Liver (tissue), 3 donors: Measurements from ENCODE around the gene CASP9.

Experiments
- CTCF ChIP-seq: fragments of 150-350 bp; IDR thresholded peaks from 2 replicates; pipeline ENCODE4 v1.5.1; 2017; ENCODE audit warnings: improper control_type of control experiment, low read depth, low read length; ENCODE audit not compliant: missing input control
- FOXA1 ChIP-seq: IDR thresholded peaks from 2 replicates; pipeline ENCODE4 v1.6.1; 2016; ENCODE audit warnings: antibody characterized with exemption
- HNF4G ChIP-seq: IDR thresholded peaks from 2 replicates; pipeline ENCODE4 v1.6.1; 2016; ENCODE audit warnings: antibody characterized with exemption
- RAD21 ChIP-seq, 2 donors: IDR thresholded peaks; 2 replicates each; pipeline ENCODE4 v1.6.1; 2016; ENCODE audit warnings: antibody characterized with exemption in 2 of 2, mild to moderate bottlenecking in 2 of 2
- REST ChIP-seq: IDR thresholded peaks from 2 replicates; pipeline ENCODE4 v1.6.1; 2016; ENCODE audit warnings: antibody characterized with exemption, mild to moderate bottlenecking
- TAF1 ChIP-seq: conservative IDR thresholded peaks from 2 replicates; pipeline ENCODE4 v1.6.1; 2016; ENCODE audit warnings: antibody characterized with exemption, mild to moderate bottlenecking
- YY1 ChIP-seq: IDR thresholded peaks from 2 replicates; pipeline ENCODE4 v1.6.1; 2016; ENCODE audit warnings: antibody characterized with exemption, mild to moderate bottlenecking
- ZBTB33 ChIP-seq: IDR thresholded peaks from 2 replicates; pipeline ENCODE4 v1.6.1; 2016; ENCODE audit warnings: antibody characterized with exemption
- donor health status: healthy.
- donor health status: healthy.

- TF ChIP-seq REST, result no peak
- no peak for TF ChIP-seq HNF4G
- TF ChIP-seq TAF1, result no peak
- no peak for TF ChIP-seq CTCF
- TF ChIP-seq YY1, result no peak
- TF ChIP-seq FOXA1, result no peak
- TF ChIP-seq ZBTB33, result no peak
- no peak for TF ChIP-seq RAD21 (IDR thresholded peaks at IDR 0.05)
Measured at GRCh38 chr1:15483971-15484370, 40.0 kb downstream of the CASP9 start.
